GM12872 (cell line): ENCODE measurements around the gene BRME1.
A peak's percentile ranks its signal among the peaks of the same experiment; 100 is the strongest.

ENCODE experiments used
- CTCF ChIP-seq: IDR thresholded peaks from 3 replicates; pipeline ENCODE4 v1.5.1; 2011; ENCODE audit warnings: low read depth, mild to moderate bottlenecking, low read length, moderate library complexity; ENCODE audit not compliant: insufficient read depth

BRME1 gene

DNA sequence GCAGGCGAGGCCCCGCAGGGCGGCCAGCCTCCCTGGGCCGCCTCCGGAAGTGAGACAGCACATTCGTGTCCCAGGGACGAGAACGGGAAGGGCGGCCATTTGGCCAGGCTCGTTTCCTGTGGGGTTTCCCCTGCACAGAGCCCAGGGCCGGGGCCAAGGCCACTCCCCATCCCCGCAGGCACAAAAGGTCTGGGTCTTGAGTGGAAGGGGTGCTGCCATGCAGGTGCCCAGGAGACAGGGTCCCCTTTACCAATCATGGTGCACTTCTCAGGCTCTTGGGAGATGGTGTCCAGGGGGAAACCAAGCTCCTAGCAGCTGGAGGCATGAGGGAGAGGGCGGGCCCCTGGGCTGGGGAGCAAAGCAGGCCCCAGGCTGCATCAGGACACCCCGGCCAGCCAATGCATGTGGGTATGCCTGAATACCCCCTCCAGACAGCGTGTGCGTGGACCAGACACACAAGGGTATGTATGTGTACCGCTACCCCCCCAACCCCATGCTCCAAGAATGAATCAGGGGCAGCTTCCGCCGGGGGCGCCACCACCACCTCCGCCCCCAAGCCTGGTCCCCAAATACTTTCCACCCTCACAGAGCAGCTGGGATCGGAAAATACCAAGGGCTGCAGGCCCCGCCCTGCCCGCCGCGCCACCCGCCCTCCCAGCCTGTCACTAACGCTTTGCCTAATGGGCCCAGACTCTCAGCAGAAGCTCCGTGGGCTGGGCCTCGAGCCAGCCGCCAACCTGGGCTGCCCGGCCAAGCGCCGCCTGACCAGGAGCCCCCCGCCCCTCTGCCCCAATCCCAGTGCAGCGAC, 66.6 kb downstream of the BRME1 start:
- TF ChIP-seq CTCF = no peak

- no peak for TF ChIP-seq CTCF
Observed at GRCh38 chr19:13838435-13839129, 67.3 kb downstream of the BRME1 start.

DNA sequence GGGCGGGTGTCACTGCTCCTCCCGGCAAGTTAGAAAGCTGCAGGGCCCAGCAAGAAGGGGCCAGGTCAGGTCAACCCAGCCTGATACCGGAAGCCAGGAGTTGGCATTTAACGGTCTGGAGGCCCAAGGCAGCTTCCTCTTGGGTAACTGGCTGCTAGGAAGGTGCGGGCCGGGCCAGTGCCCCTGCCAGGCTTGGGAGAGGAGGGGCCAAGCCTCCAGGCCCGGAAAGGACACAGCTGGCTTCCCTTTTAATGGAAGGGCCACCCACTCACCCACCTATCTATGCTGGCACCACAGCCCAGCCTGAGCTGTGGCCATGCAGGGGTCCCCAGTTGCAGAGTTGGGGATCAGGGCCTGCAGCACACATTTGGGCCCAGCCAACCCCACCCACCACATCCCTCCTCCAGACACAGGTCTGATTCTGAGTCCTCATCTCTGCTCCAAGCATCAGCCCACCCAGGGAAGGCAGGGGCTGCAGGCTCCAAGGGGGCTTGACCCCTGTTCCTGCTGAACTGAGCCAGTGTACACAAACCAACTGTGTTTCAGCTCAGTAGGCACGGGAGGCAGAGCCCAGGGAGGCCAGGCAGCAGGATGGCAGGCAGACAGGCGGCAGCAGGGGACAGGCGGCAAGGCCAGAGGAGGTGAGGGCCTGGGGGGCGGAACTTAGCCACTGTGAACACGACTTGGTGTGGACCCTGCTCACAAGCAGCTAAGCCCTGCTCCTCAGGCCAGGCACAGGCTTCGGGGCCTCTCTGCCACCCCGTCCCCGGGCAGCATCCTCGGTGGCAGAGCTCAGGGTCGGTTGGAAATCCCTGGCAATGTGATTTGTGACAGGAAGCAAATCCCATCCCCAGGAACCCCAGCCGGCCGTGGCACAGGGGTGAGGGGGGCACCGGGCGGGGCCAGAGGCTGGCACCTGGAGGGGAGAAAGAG, 69.9 kb downstream of the BRME1 start:
- no peak for TF ChIP-seq CTCF

- no peak for TF ChIP-seq CTCF
Observed at GRCh38 chr19:13834244-13835069, 71.5 kb downstream of the BRME1 start.

DNA sequence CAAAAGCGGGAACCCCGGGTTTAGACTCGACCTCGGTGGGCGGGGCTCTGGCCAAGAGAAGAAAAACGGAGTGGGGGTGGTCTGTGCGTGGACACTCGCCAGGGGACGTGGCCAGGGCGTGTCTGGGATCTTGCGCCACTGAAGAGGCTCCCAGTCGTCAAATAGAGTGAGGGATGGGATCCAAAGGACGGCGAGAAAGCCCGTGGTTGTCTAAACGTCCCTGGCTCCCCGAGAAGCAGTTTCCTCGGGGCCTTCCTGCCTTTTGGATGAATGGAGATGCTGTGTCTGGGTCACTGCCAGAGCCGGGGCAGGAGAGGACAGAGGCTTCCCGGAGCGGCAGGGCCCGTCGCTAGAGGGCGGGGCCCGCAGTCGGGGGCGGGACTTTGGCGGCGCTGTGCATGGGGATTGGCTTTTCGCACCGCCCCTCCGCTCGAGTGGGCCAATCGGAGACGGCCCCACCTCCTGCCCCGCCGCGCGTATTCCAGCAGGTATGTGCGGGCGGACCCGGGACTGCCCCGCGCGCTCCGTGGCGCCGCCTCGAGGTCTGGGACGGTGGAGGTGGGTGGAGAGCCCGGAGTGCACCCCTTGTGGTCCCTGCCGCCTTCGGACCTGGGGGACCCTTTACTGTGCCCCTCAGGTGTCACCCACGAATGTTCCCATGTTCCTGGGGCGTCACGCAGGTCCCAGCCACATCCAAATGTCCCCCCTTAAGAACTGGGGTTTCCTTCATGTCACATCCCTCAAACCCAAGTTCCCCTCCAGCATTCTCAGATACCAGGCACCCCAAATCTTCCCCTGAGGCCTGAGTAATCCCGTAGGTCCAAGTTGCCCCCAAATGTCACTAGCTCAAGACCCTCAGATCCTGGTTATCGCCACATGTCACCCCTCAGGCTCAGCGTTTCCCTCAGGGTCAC, 72.3 kb downstream of the BRME1 start:
- peak; percentile 63 for TF ChIP-seq CTCF
